K562 (cell line): Measurements from ENCODE around the gene RXFP1. TPM values are rescaled to one million over a fixed set of nuclear protein-coding genes. Genes with fewer than 3 reads are reported as not detected.

Experiments
- ETV1 ChIP-seq: fragments of 450-650 bp; conservative IDR thresholded peaks from 2 replicates; pipeline ENCODE4 v1.6.1; 2016; ENCODE audit warnings: missing genetic modification characterization, control low read depth, low read depth, missing compliant biosample characterization
- HBP1 ChIP-seq: fragments of 450-650 bp; formaldehyde crosslinking; IDR thresholded peaks from 2 replicates; pipeline ENCODE4 v1.4.0; 2022; ENCODE audit warnings: missing genetic modification characterization
- HNRNPL ChIP-seq: fragments of 200-400 bp; formaldehyde crosslinking; IDR thresholded peaks from 2 replicates; pipeline ENCODE4 v1.6.1; 2017; ENCODE audit warnings: low read depth, mild to moderate bottlenecking, low read length
- MXI1 ChIP-seq: IDR thresholded peaks from 2 replicates; pipeline ENCODE4 v1.6.1; 2011; ENCODE audit warnings: low read depth, mild to moderate bottlenecking, improper control_type of control experiment, low read length
- NFE2L1 ChIP-seq: fragments of 450-650 bp; IDR thresholded peaks from 2 replicates; pipeline ENCODE4 v1.6.1; 2016; ENCODE audit warnings: missing genetic modification characterization, low read depth, mild to moderate bottlenecking, missing compliant biosample characterization, moderate library complexity, borderline replicate concordance
- STAT6 ChIP-seq: sonication (generic); formaldehyde crosslinking; IDR thresholded peaks from 2 replicates; pipeline ENCODE4 v1.8.1; 2023; ENCODE audit warnings: mild to moderate bottlenecking, missing genetic modification reagents
- TCF7 ChIP-seq: sonication (generic); IDR thresholded peaks from 2 replicates; pipeline ENCODE4 v1.6.1; 2016; ENCODE audit warnings: antibody characterized with exemption, borderline replicate concordance
- ZFP91 ChIP-seq: sonication (generic); formaldehyde crosslinking; IDR thresholded peaks from 2 replicates; pipeline ENCODE4 v1.8.0; 2022; ENCODE audit warnings: mild to moderate bottlenecking, missing genetic modification reagents
- ZNF57 ChIP-seq: fragments of 450-650 bp; formaldehyde crosslinking; IDR thresholded peaks from 2 replicates; pipeline ENCODE4 v1.4.0; 2020; ENCODE audit warnings: mild to moderate bottlenecking, moderate library complexity
- ZNF717 ChIP-seq: fragments of 250-450 bp; sonication (Bioruptor Pico); IDR thresholded peaks from 2 replicates; pipeline ENCODE4 v1.5.0; 2021
- ZNF830 ChIP-seq: fragments of 250-450 bp; sonication (Bioruptor Pico); IDR thresholded peaks from 2 replicates; pipeline ENCODE4 v1.5.0; 2021; ENCODE audit warnings: mild to moderate bottlenecking
- polyA plus RNA-seq, 8 experiments: library from polyadenylated mRNA; depleted of rRNA in 4 of 8; stranded (reverse) in 5 of 8; unstranded in 3 of 8; fragments of >200 nt; fragmentation: Nextera tagmentation in 2 of 8; fragmentation: Illumina TruSeq in 1 of 8; extraction: Ambion mirVana in 2 of 8; extraction: Trizol in 1 of 8; gene quantifications; 2 replicates each; pipeline versions ENCODE4 v1.2.1 to v1.2.3, GENCODE V29; 2011 to 2014; ENCODE audit warnings: inconsistent platforms in 1 of 8, missing spikeins in 1 of 8
- total RNA-seq, 7 experiments: library from RNA; depleted of rRNA in 6 of 7; stranded (reverse); fragments of >200 nt in 6 of 7; fragmentation: Illumina TruSeq in 2 of 7; extraction: Trizol in 2 of 7; gene quantifications; 2 replicates each; pipeline versions ENCODE4 v1.2.1 to v1.2.3, GENCODE V29; 2011 to 2021; ENCODE audit warnings: low replicate concordance in 1 of 7

The RXFP1 gene
- total and polyA plus RNA-seq, 9 of the 15 experiments (the other 6 are each of a cell fraction or from before 2014, with no cell fraction given): 0.03 to 0.06 (median 0.04) TPM; not detected in 6

- no peak for TF ChIP-seq HBP1
- TF ChIP-seq ZNF717: no peak
- no peak for TF ChIP-seq ETV1 (tag)
- TF ChIP-seq TCF7: no peak
- TF ChIP-seq MXI1: no peak
- 0 out of 2 replicates have a peak, but pooled peaks have one; percentile 39 for TF ChIP-seq ZNF830
- TF ChIP-seq NFE2L1 (tag): no peak
- TF ChIP-seq ZFP91 (CRISPR knock-in tag): no peak
- no peak for TF ChIP-seq STAT6
- no peak for TF ChIP-seq HNRNPL
- TF ChIP-seq ZNF57 (CRISPR knock-in tag): no peak
- TF ChIP-seq, all 486 proteins: peak for 40
Measured at GRCh38 chr4:158670975-158671664, 149.4 kb downstream of the RXFP1 start (continued).
